Measurements from ENCODE around the gene FSTL5.

GRCh38 chr4:161336621-161337020, 827.2 kb downstream of the FSTL5 start:
- TF ChIP-seq POLR2AphosphoS5 (IDR thresholded peaks at IDR 0.05; ENCODE audit: borderline replicate concordance, low read depth, low read length), result no peak
- no peak for TF ChIP-seq EZH2 (IDR thresholded peaks at IDR 0.05)
- TF ChIP-seq FOXP2 (optimal IDR thresholded peaks at IDR 0.05; ENCODE audit: control extremely low read depth, extremely low read length, insufficient read depth), result no peak
